Forelimb muscle (tissue), 1 donor: ENCODE data around the gene NFATC1. TPM values are rescaled to one million over a fixed set of nuclear protein-coding genes. Genes with fewer than 3 reads are reported as not detected.

Source experiments
- DNase-seq: peaks from one replicate; pipeline ENCODE4 v3.0.0-alpha.2; 2013; ENCODE audit warnings: low read depth
- polyA plus RNA-seq: library from polyadenylated mRNA; unstranded; fragments of 120-200 nt; gene quantifications from one replicate; pipeline ENCODE4 v1.2.1, GENCODE V29; 2013; ENCODE audit not compliant: insufficient read length

Gene NFATC1
- polyA plus RNA-seq, 1 donor: 10.2 TPM

GRCh38 chr18:79403723-79404566, 8.2 kb downstream of the NFATC1 start:
- DNase-seq: no peak

GRCh38 chr18:79404567-79404910, 8.8 kb downstream of the NFATC1 start:
- no peak for DNase-seq

GRCh38 chr18:79405019-79405780, 9.5 kb downstream of the NFATC1 start:
- no peak for DNase-seq

DNA sequence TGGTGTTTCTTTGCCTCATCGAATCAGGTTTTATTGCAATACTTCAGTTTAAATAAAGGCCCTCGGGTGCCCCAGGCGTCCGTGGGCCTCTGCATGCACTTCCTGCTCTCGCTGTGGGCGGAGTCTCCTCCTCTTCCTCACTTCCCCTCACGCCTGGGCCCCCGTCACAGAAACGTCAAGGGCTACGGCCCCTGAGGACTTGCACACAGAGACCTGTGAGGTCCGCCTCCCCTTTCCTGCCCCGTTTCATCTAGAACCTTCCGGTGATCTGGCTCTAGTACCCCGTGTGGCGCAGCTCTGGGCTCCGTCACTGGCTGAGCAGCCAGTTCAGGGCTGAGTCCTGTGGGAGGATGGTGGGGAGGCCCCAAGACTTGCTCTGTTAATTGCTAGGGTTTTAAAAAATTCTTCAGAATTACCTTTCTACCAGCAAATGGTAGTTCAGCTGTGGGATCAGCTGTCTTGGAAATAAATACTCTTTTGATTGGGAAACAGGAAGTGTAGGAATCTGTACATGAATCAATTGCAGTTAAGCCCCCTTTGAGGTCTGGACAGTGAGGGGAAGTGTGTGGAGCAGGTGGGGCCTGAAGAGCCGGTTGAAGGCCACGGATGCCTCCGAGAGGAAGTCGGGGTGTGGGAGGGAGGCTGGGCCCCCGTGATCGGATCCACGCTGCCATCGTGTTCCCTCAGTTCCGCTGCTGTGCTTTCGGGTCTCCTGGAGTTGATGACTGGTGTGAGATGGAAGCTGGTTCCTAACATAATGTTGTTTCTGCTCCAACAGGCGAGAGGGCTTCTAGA, 10.2 kb downstream of the NFATC1 start:
- DNase-seq: no peak

GRCh38 chr18:79406708-79407107, 11.0 kb downstream of the NFATC1 start:
- no peak for DNase-seq

DNA sequence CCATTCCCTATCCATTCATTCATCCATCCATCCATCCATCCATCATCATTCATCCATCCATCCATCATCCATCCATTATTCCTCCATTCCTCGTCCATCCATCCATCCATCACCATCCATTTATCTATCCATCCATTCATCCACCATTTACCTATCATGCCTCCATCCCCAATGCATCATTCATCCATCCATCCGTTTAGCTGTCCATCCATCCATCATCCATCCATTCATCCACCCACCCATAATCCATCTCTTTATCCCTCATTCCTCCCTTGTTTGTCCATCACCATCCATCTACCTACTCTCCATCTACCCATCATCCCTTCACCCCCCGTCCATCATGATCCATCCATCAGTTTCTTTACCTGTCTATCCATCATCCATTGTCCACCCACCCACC, 13.6 kb downstream of the NFATC1 start:
- no peak for DNase-seq

- DNase-seq: no peak
Measured at GRCh38 chr18:79410171-79410641, 14.5 kb downstream of the NFATC1 start.

DNA sequence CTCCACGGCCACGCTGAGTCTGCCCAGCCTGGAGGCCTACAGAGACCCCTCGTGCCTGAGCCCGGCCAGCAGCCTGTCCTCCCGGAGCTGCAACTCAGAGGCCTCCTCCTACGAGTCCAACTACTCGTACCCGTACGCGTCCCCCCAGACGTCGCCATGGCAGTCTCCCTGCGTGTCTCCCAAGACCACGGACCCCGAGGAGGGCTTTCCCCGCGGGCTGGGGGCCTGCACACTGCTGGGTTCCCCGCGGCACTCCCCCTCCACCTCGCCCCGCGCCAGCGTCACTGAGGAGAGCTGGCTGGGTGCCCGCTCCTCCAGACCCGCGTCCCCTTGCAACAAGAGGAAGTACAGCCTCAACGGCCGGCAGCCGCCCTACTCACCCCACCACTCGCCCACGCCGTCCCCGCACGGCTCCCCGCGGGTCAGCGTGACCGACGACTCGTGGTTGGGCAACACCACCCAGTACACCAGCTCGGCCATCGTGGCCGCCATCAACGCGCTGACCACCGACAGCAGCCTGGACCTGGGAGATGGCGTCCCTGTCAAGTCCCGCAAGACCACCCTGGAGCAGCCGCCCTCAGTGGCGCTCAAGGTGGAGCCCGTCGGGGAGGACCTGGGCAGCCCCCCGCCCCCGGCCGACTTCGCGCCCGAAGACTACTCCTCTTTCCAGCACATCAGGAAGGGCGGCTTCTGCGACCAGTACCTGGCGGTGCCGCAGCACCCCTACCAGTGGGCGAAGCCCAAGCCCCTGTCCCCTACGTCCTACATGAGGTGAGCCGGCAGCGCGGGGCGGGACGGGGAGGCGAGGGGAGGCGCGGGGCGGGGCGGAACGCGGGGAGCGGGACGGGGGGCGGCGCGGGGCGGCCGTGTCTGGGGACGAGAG, 15.2 kb downstream of the NFATC1 start:
- no peak for DNase-seq

GRCh38 chr18:79411614-79412526, 16.1 kb downstream of the NFATC1 start:
- DNase-seq: no peak

- no peak for DNase-seq
Measured at GRCh38 chr18:79413025-79413424, 17.3 kb downstream of the NFATC1 start.

GRCh38 chr18:79413426-79413825, 17.7 kb downstream of the NFATC1 start:
- no peak for DNase-seq

GRCh38 chr18:79413901-79414300, 18.2 kb downstream of the NFATC1 start:
- no peak for DNase-seq

GRCh38 chr18:79416022-79416676, 20.4 kb downstream of the NFATC1 start:
- DNase-seq: no peak

GRCh38 chr18:79416677-79417052, 20.9 kb downstream of the NFATC1 start:
- DNase-seq: no peak

- no peak for DNase-seq
Measured at GRCh38 chr18:79418236-79418635, 22.5 kb downstream of the NFATC1 start.

DNA sequence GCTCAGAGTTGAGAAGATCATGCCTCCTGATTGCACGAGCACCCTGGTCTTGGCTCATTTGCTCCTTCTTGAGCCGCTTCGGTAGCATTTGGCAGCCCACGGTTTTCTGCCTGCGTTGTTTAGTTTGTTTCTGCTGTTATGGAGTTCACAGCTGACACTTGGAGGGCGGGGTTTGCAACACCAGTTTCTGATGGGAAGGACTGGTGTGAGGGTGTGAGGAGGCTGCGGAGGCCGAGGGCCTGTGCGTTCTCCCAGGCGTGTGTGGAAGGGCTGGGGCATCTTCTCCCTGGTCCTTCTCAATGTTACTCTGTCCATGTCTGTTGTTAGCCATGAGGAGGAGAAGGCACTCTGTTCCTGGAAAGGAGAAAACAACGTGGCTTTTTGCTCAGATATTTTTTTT, 22.9 kb downstream of the NFATC1 start:
- DNase-seq: no peak

DNA sequence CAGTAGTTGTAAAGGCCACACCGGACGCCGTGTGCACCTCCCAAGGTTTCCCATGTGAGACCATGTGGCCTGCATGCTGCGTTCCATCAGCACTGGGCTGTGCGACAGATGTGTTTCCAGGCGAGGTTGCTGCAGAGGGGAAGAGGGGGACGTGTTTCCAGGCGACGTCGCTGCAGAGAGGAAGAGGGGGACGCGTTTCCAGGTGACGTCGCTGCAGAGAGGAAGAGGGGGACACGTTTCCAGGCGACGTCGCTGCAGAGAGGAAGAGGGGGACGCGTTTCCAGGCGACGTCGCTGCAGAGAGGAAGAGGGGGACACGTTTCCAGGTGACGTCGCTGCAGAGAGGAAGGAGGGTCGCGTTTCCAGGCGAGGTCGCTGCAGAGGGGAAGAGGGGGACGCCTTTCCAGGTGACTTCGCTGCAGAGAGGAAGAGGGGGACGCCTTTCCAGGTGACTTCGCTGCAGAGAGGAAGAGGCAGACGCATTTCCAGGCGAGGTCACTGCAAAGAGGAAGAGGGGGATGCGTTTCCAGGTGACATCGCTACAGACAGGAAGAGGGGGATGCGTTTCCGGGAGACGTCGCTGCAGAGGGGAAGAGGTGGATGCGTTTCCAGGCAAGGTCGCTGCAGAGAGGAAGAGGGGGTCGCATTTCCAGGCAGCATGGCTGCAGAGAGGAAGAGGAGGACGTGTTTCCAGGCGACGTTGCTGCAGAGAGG, 24.5 kb downstream of the NFATC1 start:
- DNase-seq: no peak

DNA sequence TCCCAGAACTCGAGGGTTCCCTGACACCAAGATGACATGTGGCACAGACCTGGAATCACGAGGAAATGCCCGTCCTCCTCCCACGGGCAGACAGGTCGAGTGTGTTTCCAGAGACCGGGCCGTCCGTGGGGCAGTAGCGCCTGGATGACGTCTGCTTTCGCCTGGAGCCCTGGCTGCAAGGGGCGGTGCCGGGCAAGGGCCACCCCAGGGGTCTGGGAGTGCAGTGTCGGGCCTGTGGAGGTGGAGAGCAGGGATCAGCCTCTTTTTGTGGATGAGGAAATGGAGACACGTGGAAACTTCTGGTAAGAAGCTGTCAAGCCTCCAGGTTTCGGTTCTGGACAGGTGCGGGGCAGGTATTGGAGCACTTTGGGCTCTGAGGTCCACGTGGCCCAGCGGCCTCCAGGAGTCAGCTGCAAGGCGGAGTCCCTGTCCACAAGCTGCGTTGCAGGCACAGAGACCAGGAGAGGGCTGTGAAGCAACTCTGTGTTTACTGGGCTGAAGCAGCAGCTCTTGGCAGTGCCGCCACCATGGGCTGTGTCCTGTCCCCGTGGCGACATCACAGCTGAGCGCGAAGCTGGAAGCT, 25.6 kb downstream of the NFATC1 start:
- no peak for DNase-seq
